Retinal pigment epithelial cell (primary cell): ENCODE results near the gene ATF2.

Source experiments
- DNase-seq: peaks from one replicate; pipeline ENCODE4 v3.0.0-alpha.2; 2010; ENCODE audit warnings: low read depth
- H3K4me3 ChIP-seq: 2 replicates; pipeline ENCODE4 v1.5.1; 2011; ENCODE audit warnings: mild to moderate bottlenecking, low read length, control low read depth, moderate library complexity
- CTCF ChIP-seq: conservative IDR thresholded peaks from 2 replicates; pipeline ENCODE4 v1.5.1; 2011; ENCODE audit warnings: low read depth, low read length, control low read depth, inconsistent platforms

The ATF2 gene

GRCh38 chr2:175188761-175189160 is 20.8 kb upstream of the ATF2 start:
- TF ChIP-seq CTCF, result no peak
- DNase-seq, result no peak
- H3K4me3 ChIP-seq, result no peak overlapping the region

GRCh38 chr2:175187378-175187777 is 19.4 kb upstream of the ATF2 start:
- no peak for DNase-seq
- no peak overlapping the region for H3K4me3 ChIP-seq
- TF ChIP-seq CTCF, result peak; percentile 28

- no peak for TF ChIP-seq CTCF
- DNase-seq, result no peak
- no peak overlapping the region for H3K4me3 ChIP-seq
Observed at GRCh38 chr2:175183674-175184073, 15.7 kb upstream of the ATF2 start.

- H3K4me3 ChIP-seq, result peak overlapping the region; percentile 88
- DNase-seq, result no peak
- no peak for TF ChIP-seq CTCF
Observed at GRCh38 chr2:175181877-175182308, 13.9 kb upstream of the ATF2 start.

- TF ChIP-seq CTCF, result peak; percentile 26
- peak; percentile 73 for DNase-seq
- peak within 1 kb of the TSS; percentile 88 for H3K4me3 ChIP-seq
Observed at GRCh38 chr2:175181104-175181876, 13.3 kb upstream of the ATF2 start, which contains the start of gene ATP5MC3. Gene ATP5MC3 (minus strand): TSS chr2:175181710. CDS start chr2:175181393, 317 bp downstream.

- H3K4me3 ChIP-seq, result peak overlapping the region; percentile 88
- no peak for TF ChIP-seq CTCF
- no peak for DNase-seq
Observed at GRCh38 chr2:175180701-175181103, 12.7 kb upstream of the ATF2 start.

GRCh38 chr2:175176624-175177023 is 8.6 kb upstream of the ATF2 start:
- H3K4me3 ChIP-seq, result no peak overlapping the region
- no peak for TF ChIP-seq CTCF
- no peak for DNase-seq
